ENCODE data around the gene DELE1. TPM values are rescaled to one million over a fixed set of nuclear protein-coding genes. Genes with fewer than 3 reads are reported as not detected.

DELE1 gene
- total and polyA plus RNA-seq, 8 donors = 29.2 to 100 (median 71.7) TPM

GRCh38 chr5:141951332-141951781 is 27.7 kb downstream of the DELE1 start:
- Histone ChIP-seq H3K27ac (peak overlapping the region in 1 of 5 donors; percentile 21), H3K4me1 (peaks cover 0 to 25% (median 5%) of the 10 kb centered on the region in 4 donors), H3K27me3 (no peaks in the 10 kb centered on the region), H3K4me3 (no peak overlapping the region), H3K9me3 (no peaks in the 10 kb centered on the region), H3K36me3 (peaks cover 0 to 7% (median 2%) of the 10 kb centered on the region in 4 donors)
- DNase-seq = peak in 1 of 2 donors; percentile 64
- WGBS, 5 donors = 41 to 52% (median 47%) methylated on average over 9 of the region's 9 CpGs
- intact Hi-C loops (cut with DNase I; ENCODE audit: low total_unique reads) = no loop called here
- peak in 1 of 7 experiments; percentile 11 for TF ChIP-seq CTCF (IDR thresholded peaks at IDR 0.05)
- TF ChIP-seq POLR2AphosphoS5 (IDR thresholded peaks at IDR 0.05) = no peak

- H3K27me3 ChIP-seq = no peaks in the 10 kb centered on the region
- no peak for TF ChIP-seq EP300 (IDR thresholded peaks at IDR 0.05)
- TF ChIP-seq CTCF (IDR thresholded peaks at IDR 0.05) = no peak
- no peak for TF ChIP-seq POLR2AphosphoS5 (IDR thresholded peaks at IDR 0.05)
- no peak for TF ChIP-seq POLR2A (IDR thresholded peaks at IDR 0.05)
- H3K36me3 ChIP-seq = peaks cover 0 to 7% (median 2%) of the 10 kb centered on the region in 4 donors
- intact Hi-C loops (cut with DNase I; ENCODE audit: low total_unique reads) = no loop called here
- peaks cover 0 to 22% (median 2%) of the 10 kb centered on the region in 4 donors for H3K4me1 ChIP-seq
- DNase-seq = no peak
- WGBS, 5 donors = 64 to 90% (median 78%) methylated on average over 2 of the region's 2 CpGs
- H3K27ac ChIP-seq = peak overlapping the region in 1 of 5 donors; percentile 21
- H3K4me3 ChIP-seq = no peak overlapping the region
- H3K9me3 ChIP-seq = no peaks in the 10 kb centered on the region
Observed at GRCh38 chr5:141952020-141952419, 28.3 kb downstream of the DELE1 start.

GRCh38 chr5:141954194-141954593 is 30.5 kb downstream of the DELE1 start:
- Histone ChIP-seq H3K36me3 (peaks cover 0 to 7% (median 2%) of the 10 kb centered on the region in 4 donors), H3K9me3 (no peaks in the 10 kb centered on the region), H3K27ac (no peak overlapping the region), H3K4me1 (peaks cover 0 to 34% (median 7%) of the 10 kb centered on the region in 4 donors), H3K4me3 (no peak overlapping the region), H3K27me3 (no peaks in the 10 kb centered on the region)
- no peak for DNase-seq
- intact Hi-C loops (cut with DNase I; ENCODE audit: low total_unique reads) = no loop called here
- WGBS, 5 donors = 73 to 96% (median 94%) methylated on average over 2 of the region's 2 CpGs
- TF ChIP-seq POLR2A (IDR thresholded peaks at IDR 0.05) = no peak

- H3K27ac ChIP-seq = peak overlapping the region in 4 of 5 donors; percentile 21 to 68 (median 38)
- no peak for TF ChIP-seq EP300 (IDR thresholded peaks at IDR 0.05)
- no peak for TF ChIP-seq CTCF (IDR thresholded peaks at IDR 0.05)
- TF ChIP-seq POLR2A (IDR thresholded peaks at IDR 0.05) = no peak
- TF ChIP-seq POLR2AphosphoS5 (IDR thresholded peaks at IDR 0.05) = no peak
- DNase-seq = no peak
- peak overlapping the region in 3 of 4 donors; percentile 3 to 17 (median 10) for H3K4me3 ChIP-seq
- WGBS, 5 donors = 49 to 72% (median 68%) methylated on average over 4 to 16 of the region's 16 CpGs
- intact Hi-C loops (cut with DNase I; ENCODE audit: low total_unique reads) = loop anchor here (5.0 kb wide), 1 partner anchor 265 kb away; no protein-coding TSS in a partner anchor
- no peaks in the 10 kb centered on the region for H3K9me3 ChIP-seq
- peaks cover 0 to 54% (median 14%) of the 10 kb centered on the region in 4 donors for H3K4me1 ChIP-seq
- H3K27me3 ChIP-seq = no peaks in the 10 kb centered on the region
- peaks cover 0 to 3% (median 0%) of the 10 kb centered on the region in 4 donors for H3K36me3 ChIP-seq
Observed at GRCh38 chr5:141957367-141957996, 33.8 kb downstream of the DELE1 start.

- Histone ChIP-seq H3K36me3 (peaks cover 0 to 3% (median 0%) of the 10 kb centered on the region in 4 donors), H3K27ac (peak within 1 kb of the TSS in 4 of 5 donors; percentile 21 to 68 (median 38)), H3K4me1 (peaks cover 0 to 50% (median 14%) of the 10 kb centered on the region in 4 donors), H3K9me3 (no peaks in the 10 kb centered on the region), H3K4me3 (peak within 1 kb of the TSS in 3 of 4 donors; percentile 3 to 17 (median 10)), H3K27me3 (no peaks in the 10 kb centered on the region)
- intact Hi-C loops (cut with DNase I; ENCODE audit: low total_unique reads) = loop anchor here (5.0 kb wide), 1 partner anchor 266 kb away; no protein-coding TSS in a partner anchor
- TF ChIP-seq EP300 (IDR thresholded peaks at IDR 0.05) (no peak), POLR2AphosphoS5 (IDR thresholded peaks at IDR 0.05) (peak in 1 of 3 donors; percentile 35)
- DNase-seq = peak in 1 of 2 donors; percentile 85
- 36 to 51% (median 43%) methylated on average over 7 of the region's 7 CpGs for WGBS, 5 donors
Observed at GRCh38 chr5:141958113-141958512, 34.4 kb downstream of the DELE1 start, which contains the start of gene PCDH12. PCDH12 (minus strand) TSS chr5:141958202; CDS start chr5:141957851, 351 bp downstream.

Data from stomach (tissue), 9 donors.